GM18861 (cell line): ENCODE measurements around the gene COL16A1.

Experiments
- ATAC-seq: cut with Tn5 transposase; IDR thresholded peaks from one replicate; pipeline ENCODE4 v1.9.1; 2021; ENCODE audit not compliant: unreplicated experiment

Gene COL16A1

DNA sequence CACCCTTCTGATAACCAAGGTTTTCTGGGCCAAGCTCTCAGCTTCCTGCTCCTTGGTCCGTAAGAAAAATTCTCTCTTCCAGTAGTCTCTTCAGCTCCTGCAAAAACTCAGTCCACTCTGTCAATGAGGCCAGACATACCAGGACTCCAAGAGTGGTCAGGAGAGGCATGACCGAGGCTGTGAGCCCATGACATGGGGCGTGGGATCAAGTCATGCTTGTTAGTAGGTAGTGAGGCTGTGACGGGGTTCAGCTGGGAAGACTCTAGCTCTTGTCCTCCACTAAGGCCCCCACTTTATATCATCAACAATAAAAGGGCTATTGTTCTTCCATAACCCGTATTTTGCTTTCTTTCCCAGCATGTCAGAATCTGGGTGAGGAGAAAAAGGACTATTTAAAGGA lies 96.5 kb downstream of the COL16A1 start:
- no peak for ATAC-seq

DNA sequence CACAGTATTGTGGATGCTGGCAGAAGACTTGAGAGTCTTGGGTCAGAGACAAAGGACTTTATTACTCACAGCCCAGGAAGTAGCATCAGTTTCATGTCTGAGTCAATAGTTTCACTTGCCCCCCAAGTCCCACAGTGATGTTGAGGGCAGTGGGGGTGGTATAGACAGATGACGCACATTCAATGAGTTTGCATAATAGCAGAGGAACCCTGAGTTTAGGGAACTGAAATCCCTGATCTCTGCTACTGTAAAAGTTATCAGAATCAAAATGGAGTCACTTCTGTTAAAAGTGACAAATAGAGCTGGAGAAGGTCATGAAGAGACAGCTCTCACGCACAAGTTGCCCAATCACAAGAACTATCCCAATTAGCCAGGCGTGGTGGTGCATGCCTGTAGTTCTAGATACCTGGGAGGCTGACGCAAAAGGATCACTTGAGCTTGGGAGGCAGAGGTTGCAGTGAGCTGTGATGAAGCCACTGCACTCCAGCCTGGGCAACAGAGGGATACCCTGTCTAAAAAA lies 97.8 kb downstream of the COL16A1 start:
- ATAC-seq = peak; percentile 79
